ENCODE measurements around the gene WDCP.
"Not testable (repeated sequence)": the region's sequence is repeated elsewhere in the genome, so short reads cannot be mapped to it uniquely, and the experiment has no call there.

Gene WDCP

DNA sequence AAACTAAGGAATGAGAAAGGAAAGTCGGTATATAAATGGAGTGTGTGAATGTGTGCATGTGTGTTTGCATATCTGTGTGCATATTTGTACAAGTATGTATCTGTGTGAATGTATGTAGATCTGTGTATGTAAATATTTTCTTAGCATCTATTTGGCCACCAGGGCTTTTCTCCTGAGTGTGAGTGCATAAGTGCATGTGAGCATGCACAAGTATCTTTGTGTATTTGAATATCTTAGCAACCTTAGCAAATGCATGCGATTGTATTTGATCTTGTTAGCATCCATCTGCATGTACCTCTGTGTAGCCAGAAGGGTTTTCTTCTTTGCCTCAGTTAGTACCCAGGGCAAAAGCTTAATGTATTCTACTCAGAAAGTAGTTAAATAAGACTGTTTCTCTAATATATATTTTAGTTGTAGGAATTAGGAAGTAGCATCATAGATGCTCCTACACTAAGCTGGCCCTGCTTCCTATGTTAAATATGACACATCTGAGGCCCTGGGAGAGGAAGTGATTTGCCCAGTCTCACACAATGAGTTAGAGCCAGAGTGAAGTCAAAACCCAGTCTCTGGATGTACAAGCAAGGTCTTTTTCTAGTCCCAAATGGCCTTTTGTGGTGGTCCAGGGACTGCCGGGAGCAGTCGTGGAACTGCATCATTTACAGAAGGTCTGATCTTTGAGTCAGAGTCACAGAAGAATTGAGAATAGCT is 11.5 kb upstream of the WDCP start:
- DNase-seq, result no peak

DNA sequence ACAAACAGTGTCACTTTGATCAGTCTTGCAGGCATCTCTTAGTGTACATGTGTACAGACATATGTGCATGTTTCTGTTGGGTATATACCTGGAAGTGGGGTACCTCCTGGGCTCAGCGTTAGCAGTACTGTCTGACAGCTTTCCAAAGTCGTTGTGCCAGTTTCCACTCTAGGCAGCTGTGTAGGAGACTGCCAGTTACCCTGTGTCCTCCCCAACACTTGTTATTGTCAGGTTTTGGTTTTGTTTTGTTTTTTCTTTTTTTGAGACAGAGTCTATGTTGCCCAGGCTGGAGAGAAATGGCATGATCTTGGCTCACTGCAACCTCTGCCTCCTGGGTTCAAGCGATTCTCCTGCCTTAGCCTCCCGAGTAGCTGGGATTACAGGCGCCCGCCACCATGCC is 8.6 kb upstream of the WDCP start:
- no peak for DNase-seq

DNA sequence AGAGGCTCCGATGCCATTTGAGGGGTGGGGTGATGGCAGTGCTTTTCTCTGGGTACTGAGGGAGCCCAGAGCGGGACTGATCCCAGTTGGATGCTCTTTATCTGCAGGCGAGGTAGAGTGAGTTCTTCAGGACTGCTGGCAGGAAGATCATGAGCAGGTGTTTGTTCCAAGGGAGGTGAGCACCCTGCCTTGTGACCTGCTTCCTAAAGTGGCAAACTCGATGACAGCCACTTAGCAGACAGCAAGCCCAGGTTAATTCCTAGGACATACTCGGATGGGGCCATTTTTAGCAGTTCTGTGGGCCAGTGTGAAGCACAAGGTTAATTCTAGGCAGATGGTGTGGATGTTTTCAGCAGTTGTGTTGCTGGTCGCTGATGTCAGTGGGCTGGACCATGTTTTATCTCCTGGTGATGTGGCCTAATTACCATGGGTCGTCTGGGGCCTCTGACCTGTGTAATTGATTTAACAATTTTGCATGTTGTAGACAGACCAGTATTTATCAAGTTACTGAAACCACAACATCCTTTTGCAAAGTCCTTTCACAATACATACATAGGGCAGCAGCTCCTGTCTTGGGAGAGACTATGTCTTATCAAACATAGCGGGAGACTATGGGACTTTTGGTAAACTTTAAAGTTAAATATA is 7.3 kb upstream of the WDCP start:
- no peak for DNase-seq

DNA sequence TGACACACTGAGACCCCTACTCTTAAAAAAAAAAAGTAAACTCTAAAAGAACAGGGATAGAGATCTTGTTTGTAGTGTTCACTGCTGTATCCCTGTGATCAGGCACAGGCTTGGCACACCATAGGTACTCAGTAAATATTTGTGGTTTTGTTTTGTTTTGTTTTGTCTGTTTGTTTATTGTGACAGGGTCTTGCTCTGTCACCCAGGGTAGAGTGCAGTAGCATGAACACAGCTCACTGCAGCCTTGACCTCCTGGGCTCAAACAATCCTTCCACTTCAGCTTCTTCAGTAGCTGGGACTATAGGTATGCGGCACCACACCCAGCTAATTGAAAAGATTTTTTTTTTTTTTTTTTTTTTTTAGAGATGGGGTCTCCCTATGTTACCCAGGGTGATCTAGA is 5.8 kb upstream of the WDCP start:
- no peak for DNase-seq

DNA sequence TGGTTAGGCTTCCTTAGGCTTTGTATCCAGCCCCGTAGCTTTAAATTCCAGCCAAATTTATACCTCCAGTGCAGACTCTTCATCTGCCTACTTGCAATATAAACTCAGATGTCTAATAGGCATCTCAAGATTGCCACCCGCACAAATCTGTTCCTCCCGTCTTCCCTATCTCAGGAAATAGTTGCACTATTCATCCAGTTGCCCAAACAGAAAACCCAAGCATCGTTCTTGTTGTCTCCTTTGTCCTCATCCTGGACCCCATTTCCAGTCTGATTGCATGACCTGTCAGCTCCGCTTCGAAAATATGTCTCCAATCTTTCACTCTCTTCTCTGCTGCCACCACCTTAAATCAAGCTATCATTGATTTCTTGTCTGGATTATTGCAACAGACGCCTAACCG is 4.6 kb upstream of the WDCP start:
- no peak for DNase-seq

DNA sequence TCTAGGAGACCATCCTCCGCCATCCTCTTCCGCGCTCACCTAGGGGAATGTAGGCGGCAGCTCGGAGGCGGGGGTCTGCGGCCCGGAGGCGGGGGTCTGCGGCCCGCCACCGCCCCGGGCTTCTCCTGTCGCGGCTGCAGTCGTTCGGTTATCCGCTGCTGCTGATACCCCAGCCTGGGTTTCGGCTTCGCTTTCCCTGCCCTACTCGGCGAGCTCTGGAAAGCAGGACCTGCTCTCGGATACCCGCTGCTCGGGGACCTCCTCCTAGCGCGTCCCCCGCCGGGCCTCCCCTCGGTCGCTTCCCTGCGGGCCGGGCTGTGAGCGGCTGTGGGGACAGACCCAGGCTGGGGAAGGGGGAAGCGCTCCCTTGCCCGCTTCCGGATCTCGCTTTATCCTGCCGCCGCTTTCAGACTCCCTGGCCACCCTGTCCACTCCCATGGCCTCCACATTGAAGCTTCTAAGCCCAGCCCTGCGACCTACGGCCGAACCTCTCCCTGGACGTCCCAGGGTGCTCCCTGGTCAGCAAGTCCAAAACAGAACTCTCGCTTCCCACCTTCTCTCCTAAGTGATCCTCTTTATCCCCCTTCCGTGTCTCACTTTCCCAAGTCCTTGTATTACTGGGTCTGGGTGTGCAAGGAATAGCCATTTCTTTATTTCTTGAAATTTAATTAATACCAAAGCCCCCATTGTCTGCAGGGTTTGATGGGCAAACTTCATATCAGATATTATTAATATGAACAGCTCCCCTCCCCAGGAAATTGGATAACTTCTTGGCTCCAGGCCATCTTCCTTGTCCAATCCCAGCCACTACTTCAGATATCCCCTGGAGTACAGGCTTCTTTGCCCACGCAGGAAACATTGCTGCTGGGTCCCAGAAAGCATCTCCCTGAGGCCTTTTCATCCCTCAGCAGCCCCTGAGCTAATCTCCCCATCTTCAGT is 3.1 kb upstream of the WDCP start:
- no peak for DNase-seq

DNA sequence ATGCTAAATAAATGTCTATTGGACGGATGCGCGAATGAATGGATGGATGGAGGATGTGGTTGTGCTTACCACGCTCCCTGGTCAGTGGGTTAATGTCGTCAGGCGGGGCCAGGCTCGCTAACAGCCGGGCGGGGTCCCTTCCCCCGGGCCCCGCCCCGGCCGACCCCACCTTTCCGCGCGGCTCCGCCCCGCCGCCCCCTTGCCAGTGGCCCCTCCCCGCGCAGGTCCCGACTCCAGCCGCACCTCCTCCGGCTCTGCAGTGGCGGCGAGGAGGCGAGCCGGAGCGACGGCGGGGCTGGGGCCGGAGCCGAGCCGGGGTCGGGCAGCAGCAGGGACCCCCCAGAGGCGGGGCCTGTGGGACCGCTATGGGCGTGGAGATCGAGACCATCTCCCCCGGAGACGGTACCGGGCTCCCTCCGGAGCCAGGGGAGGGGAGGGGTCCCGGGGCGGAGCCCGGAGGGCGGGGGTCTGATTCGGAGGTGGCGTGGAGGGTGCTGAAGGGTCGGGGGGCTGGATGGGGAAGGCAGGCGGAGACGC is 2.4 kb upstream of the WDCP start, which contains the start of gene FKBP1B:
FKBP1B (plus strand) TSS at position 257 of the 537 bp plus-strand sequence; CDS start at position 366, 109 bp downstream.
- no peak for DNase-seq

DNA sequence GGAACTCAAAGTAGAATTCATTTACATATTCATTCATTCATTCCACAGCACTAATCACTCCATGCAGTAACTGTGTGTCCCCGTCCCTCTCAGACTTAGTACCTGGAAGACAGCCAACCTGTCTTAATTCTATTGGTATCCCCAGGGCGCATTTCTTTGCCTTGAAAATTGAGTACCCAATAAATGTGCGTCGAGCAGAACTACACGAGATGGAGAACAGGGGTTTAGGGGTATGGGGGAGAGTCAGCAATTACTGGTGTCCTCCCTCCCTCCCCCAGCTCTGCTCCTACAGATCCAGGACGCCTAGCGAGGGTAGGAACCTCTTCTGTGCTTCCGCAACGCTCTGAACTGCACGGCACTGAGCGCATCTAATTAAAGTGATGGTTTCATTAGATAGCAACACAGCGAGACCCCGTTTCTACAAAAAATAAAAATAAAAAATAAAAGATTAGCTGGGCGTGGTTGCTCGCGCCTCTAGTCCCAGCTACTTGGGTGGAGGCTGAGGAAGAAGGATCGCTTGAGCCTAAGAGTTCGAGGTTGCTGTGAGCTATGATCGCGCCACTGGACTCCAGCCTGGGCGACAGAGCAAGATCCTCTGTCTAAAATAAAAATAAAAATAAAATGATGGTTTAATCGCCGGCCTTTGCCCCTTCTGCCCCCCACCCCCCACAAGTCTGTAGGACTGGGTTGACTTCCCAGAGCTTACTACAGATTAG is 1.7 kb upstream of the WDCP start:
- no peak for DNase-seq

DNA sequence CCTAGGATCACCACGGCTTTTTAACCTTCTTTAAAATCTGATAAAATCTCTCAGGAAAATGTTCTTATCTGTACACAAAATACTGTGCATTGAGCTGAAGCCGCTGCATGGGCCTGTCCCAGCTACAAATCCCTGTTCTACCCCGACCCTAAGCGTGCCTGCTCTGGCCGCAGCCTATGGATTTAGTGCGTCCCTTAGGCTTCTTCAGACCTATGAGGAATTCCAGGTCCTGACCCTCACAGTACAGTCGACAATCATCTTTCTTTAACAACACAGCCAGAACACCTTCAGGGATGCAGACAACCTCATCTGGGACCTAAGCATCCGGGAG is 477 bp upstream of the WDCP start:
- no peak for DNase-seq

DNA sequence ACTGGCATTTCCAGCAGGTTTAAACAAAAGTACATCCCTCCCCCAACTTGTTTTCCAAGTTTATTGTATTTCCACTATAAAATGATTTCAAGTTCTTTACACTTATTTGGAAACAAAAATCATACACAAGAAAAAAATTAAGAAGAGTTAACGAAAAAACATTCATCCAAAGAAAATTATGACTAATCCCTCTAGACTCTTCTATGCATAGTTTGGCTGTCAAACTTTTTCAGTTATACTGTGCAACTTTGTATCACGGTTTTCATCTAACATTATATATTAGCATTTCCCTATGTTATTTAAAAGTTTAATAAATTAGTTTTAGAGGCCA is 627 bp downstream of the WDCP start:
- no peak for DNase-seq

DNA sequence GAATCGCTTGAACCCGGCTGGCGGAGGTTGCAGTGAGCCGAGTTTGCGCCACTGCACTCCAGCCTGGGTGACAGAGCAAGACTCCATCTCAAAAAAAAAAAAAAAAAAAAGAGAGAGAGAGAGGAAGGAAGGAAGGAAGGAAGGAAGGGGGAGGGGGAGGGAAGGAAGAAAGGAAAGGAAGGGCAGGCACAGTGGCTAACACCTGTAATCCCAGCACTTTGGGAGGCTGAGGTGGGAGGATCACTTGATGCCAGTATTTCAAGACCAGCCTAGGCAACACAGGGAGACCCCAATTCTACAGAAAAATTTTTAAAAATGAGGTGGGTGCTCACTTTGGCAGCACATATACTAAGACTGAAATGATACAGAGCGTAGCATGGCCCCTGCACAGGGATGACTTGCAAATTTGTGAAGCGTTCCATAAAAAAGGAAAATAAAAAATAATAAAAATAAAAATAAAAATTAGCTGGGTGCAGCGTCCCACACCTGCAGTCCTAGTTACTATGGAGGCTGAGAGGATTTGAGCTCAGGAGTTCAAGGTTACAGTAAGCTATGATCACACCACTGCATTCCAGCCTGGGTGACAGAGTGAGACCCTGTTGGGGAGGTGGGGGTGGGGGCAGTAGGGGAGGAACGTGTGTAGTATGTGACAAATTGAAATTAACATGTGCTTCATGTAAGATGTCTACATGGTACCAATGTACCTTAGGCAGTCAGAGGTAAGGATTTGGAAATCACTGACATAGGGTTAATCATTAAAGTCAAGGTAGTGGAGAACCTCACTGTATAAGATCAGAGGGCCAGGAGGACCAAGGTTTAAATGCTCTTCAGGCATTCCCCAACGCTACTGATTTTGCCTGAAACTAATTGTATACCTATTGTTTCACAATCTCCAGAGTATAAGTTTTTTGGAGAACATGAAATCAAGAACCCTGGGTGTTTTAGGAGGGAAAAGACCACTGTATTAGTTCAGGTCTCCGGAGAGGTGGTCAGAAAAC is 1.4 kb downstream of the WDCP start:
- DNase-seq, result no peak

DNA sequence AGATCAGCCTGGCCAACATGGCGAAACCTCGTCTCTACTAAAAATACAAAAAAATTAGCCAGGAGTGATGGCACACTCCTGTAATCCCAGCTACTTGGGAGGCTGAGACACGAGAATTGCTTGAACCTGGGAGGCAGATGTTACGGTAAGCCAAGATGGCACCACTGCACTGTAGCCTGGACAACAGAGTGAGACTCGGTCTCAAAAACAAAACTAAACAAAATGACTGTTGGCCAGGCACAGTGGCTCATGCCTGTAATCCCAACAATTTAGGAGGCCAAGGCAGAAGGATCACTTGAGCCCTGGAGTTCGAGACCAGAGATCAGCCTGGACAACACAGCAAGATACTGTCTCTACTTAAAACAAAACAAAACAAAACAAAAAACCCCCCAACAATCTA is 4.1 kb downstream of the WDCP start:
- not testable (repeated sequence) for DNase-seq

DNA sequence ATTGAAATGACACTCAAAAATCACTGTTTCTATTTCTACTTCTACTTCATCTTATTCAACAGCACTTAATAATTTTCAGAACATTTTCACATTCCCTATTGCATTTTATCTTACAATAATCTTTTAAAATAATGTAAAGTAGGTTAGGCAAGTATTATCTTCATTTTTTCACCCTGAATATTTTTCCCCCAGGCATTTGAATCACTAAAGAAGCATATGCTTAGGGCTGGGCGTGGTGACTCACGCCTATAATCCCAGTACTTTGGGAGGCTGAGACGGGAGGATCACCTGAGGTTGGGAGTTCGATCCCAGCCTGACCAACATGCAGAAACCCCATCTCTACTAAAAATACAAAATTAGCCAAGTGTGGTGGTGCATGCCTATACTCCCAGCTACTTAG is 6.7 kb downstream of the WDCP start:
- no peak for DNase-seq

DNA sequence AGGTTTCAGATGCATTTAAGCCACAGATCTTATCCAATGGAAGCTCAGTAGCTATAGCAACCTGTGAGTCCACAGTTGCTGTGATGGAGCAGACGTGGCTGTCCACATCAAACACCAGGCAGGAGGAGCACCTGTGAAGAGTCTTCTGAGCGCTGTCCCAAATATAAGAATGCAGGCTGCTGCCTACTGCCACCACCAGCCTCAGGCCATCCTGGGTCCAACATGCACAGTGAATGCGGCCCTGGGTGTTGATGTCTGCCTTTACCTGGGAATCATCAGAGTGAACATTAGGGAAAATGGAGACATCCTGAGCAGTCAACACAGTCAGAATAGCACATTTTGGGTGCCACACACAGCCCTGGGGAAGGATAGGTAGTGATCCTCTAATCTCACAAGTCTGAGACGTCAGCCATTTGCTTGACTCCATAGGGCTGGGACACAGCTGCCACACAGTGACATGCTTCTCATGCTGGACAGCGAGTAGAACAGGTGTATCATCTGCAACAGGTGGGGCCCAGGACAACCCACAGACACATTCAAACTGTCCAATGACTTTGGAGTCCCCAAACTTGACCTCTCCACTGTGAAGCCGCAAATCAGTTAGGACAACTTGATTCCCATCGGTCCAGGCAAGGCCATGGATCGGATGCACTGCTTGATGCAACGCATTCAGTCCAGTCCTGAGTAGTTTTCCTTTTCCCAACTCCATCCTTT is 8.2 kb downstream of the WDCP start:
- no peak for DNase-seq

DNA sequence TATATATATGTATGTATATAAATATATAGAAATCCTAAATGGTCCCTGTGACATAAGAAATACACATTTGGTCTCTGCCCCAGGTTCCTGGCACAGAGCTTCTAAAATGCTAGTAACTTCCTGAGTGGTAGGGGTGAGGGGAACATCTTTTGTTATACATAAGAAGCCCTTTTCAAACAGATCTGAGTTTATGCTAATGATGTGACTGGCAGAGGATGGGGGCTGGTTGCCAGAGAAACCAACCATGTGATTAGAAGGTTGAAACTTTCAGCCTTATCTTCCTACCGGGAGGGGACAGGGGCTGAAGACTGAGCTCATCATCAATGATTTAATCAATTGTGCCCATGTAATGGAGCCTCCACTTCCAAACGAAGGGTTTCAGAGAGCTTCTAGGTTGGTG is 21.0 kb downstream of the WDCP start:
- DNase-seq, result no peak

DNA sequence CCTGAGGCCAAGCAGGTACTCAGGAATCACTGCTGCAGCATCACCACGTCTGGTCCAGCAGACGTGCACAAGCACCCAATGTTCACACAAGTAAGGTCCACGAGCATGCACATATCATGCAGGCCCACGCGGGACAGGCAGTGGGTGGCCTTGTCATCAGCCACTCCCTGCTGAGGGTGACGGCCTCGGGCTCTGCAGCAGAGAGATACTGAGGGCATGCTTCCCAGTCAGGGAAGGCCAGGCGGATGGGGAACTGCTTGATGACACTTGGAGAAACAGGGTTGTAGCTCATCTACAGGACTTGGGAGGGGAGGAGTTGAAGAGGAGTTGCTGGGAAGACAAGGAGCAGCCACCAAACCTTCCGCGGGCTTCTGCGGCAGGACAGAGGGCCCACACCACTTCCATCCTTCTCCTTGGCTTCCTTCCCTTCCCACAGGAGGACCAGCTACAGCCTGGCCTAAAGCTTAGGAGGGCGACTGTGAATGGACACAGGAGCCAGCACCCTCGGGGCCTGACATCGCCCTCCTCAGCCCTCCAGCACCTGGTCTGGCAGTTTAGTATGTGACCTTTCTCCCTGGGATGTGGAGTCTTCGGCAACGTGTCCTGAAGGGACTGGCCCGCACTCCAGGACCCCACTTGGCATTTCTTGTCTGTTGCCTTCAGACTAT is 22.1 kb downstream of the WDCP start:
- no peak for DNase-seq

DNA sequence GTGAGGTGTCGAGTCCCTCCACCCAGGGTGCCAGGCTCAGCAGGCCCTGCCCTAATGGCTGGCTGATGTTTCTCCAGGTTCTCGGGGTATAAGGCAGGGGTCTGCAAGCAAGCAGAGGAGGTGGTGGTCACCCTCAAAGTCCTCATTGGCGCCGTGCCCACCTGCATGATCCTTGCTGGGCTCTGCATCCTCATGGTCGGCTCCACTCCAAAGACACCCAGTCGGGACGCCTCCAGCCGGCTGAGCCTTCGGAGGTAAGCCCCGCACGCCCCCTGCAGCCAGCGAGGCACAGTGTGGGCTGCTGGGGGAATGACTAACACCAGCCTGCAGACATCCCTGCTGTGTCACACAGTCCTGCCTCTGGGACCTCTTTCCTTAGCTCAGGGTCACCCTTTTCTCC is 23.2 kb downstream of the WDCP start:
- no peak for DNase-seq

DNA sequence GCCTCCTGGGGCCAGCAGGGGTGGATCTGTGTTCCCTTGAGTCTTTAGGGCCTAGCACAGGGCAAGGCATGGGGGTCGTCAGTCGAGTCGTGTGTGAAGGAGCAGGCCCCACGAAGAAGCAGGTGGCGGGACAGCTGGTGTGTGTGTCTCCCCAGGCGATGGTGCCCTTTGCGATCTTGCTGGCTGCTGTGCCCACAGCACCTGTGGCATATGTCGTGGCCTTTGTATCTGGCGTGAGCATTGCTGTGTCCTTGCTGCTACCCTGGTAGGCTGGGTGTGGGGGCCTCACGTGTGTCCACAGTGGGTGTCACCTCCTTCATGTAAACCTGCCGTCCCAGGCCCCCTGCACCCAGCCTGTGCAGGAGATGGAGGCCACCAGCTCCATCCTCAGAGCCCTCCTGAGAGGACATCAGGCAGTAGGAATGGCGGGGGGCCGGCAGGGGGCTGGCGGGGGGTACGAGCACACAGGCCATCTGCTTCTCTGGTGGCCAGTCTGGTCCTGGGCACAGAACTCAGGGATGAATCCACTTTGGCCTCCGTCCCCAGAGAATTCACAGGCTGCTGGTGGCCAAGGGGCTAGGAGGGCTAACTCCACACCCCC is 24.1 kb downstream of the WDCP start:
- no peak for DNase-seq

DNA sequence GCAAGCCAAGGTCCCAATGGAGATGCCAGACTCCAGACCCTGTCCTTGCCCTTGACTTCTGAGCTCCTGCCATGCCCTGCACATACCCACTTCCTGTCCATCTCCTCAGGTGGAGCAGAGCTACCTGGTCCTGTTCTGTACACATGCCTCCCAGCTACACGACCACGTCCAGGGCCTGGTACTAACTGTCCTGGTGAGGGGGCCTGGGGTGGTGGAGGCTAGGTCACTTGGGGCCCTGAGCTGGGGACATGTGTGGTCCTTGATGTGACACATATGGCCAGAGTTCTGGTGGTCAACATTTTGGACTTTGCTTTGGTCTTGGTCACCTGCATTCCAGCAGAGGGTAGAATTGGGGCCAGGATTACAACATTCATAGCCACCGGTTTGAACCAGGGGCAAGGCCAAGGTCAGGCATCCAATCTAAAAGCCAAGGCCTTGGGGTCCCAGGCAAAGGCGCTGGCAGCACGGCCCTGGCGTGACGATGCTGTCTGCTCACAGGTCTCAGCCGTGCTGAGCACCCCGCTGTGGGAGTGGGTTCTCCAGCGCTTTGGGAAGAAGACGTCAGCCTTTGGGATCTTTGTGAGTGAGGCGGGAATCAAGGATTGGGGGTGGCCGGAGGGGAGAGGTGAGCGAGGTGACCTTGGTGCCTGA is 24.7 kb downstream of the WDCP start:
- DNase-seq, result no peak

Data from Kasumi-1 (cell line).